Mesenchymal stem cell (in vitro differentiated cells and primary cell): ENCODE data around the gene SLC25A36.

Experiments
- DNase-seq: peaks from one replicate; pipeline ENCODE4 v3.0.0-alpha.2; 2013
- H2AFZ ChIP-seq: one replicate; pipeline ENCODE4 v1.6.1; 2013; ENCODE audit warnings: low read depth, mild to moderate bottlenecking, control low read depth, inconsistent platforms, low read length, moderate library complexity
- H2AK5ac ChIP-seq: 2 replicates; pipeline ENCODE4 v1.6.1; 2013; ENCODE audit warnings: low read length, moderate library complexity, mild to moderate bottlenecking, inconsistent platforms; ENCODE audit not compliant: severe bottlenecking
- H2BK120ac ChIP-seq: one replicate; pipeline ENCODE4 v1.6.1; 2013; ENCODE audit warnings: low read depth, mild to moderate bottlenecking, inconsistent platforms, low read length, moderate library complexity
- H2BK12ac ChIP-seq, 2 experiments: one replicate each; pipeline ENCODE4 v1.6.1; 2013; ENCODE audit warnings: inconsistent platforms in 2 of 2, low read length in 2 of 2, mild to moderate bottlenecking in 2 of 2, moderate library complexity in 2 of 2, control low read depth in 1 of 2
- H2BK15ac ChIP-seq: one replicate; pipeline ENCODE4 v1.6.1; 2013; ENCODE audit warnings: mild to moderate bottlenecking, low read depth, inconsistent platforms; ENCODE audit not compliant: poor library complexity, severe bottlenecking
- H2BK5ac ChIP-seq: 2 replicates; pipeline ENCODE4 v1.6.1; 2013; ENCODE audit warnings: low read depth, mild to moderate bottlenecking, low read length, control low read depth, inconsistent platforms; ENCODE audit not compliant: poor library complexity, severe bottlenecking
- H3K14ac ChIP-seq, 2 experiments: one replicate each; pipeline ENCODE4 v1.6.1; 2013; ENCODE audit warnings: inconsistent platforms in 2 of 2, low read length in 2 of 2, control low read depth in 1 of 2, mild to moderate bottlenecking in 1 of 2, moderate library complexity in 1 of 2
- H3K18ac ChIP-seq, 2 experiments: one replicate each; pipeline ENCODE4 v1.6.1; 2013; ENCODE audit warnings: inconsistent platforms in 2 of 2, low read length in 2 of 2, control low read depth in 1 of 2, low read depth in 1 of 2, mild to moderate bottlenecking in 1 of 2
- H3K23ac ChIP-seq, 2 experiments: one replicate each; pipeline ENCODE4 v1.6.1; 2013; ENCODE audit warnings: inconsistent platforms in 2 of 2, low read length in 2 of 2, mild to moderate bottlenecking in 2 of 2, moderate library complexity in 2 of 2, control low read depth in 1 of 2
- H3K27ac ChIP-seq: 2 replicates; pipeline ENCODE4 v1.5.1; 2013; ENCODE audit warnings: mild to moderate bottlenecking, moderate library complexity, low read length, control low read depth, inconsistent platforms; ENCODE audit not compliant: poor library complexity, severe bottlenecking
- H3K27me3 ChIP-seq, 2 experiments: 2 replicates each; pipeline versions ENCODE4 v1.6.1 to v1.7.0; 2013; ENCODE audit warnings: low read length in 2 of 2, mild to moderate bottlenecking in 2 of 2, moderate library complexity in 2 of 2, control low read depth in 1 of 2, inconsistent platforms in 1 of 2; ENCODE audit not compliant: control insufficient read depth in 1 of 2, insufficient read depth in 1 of 2
- H3K36me3 ChIP-seq, 2 experiments: 2 replicates each; pipeline versions ENCODE4 v1.6.1 to v1.7.0; 2013; ENCODE audit warnings: low read length in 2 of 2, control low read depth in 1 of 2, inconsistent platforms in 1 of 2, low read depth in 1 of 2, mild to moderate bottlenecking in 1 of 2; ENCODE audit not compliant: insufficient read depth in 2 of 2, control insufficient read depth in 1 of 2
- H3K4ac ChIP-seq, 2 experiments: one replicate each; pipeline ENCODE4 v1.6.1; 2013; ENCODE audit warnings: inconsistent platforms in 2 of 2, low read length in 2 of 2, mild to moderate bottlenecking in 2 of 2, moderate library complexity in 2 of 2, control low read depth in 1 of 2, low read depth in 1 of 2
- H3K4me1 ChIP-seq: 2 replicates; pipeline ENCODE4 v1.6.1; 2013; ENCODE audit warnings: low read depth, low read length, control low read depth; ENCODE audit not compliant: control insufficient read depth, insufficient read depth
- H3K4me2 ChIP-seq: 2 replicates; pipeline ENCODE4 v1.6.1; 2013; ENCODE audit warnings: low read length, mild to moderate bottlenecking, inconsistent platforms; ENCODE audit not compliant: poor library complexity, severe bottlenecking
- H3K4me3 ChIP-seq, 2 experiments: 2 replicates each; pipeline versions ENCODE4 v1.5.1 to v1.7.0; 2013; ENCODE audit warnings: low read length in 2 of 2, mild to moderate bottlenecking in 2 of 2, control low read depth in 1 of 2, low read depth in 1 of 2; ENCODE audit not compliant: insufficient read depth in 1 of 2
- H3K79me1 ChIP-seq: replicated peaks from 2 replicates; pipeline ENCODE4 v1.6.1; 2013; ENCODE audit warnings: mild to moderate bottlenecking, control low read depth, low read length, inconsistent platforms; ENCODE audit not compliant: poor library complexity, severe bottlenecking
- H3K9ac ChIP-seq: 2 replicates; pipeline ENCODE4 v1.7.0; 2013; ENCODE audit warnings: mild to moderate bottlenecking, low read length, moderate library complexity
- H3K9me3 ChIP-seq: 2 replicates; pipeline ENCODE4 v1.7.0; 2013; ENCODE audit warnings: mild to moderate bottlenecking, low read length; ENCODE audit not compliant: control insufficient read depth
- H4K8ac ChIP-seq: one replicate; pipeline ENCODE4 v1.6.1; 2013; ENCODE audit warnings: inconsistent platforms, mild to moderate bottlenecking, low read length, moderate library complexity
- H4K91ac ChIP-seq: one replicate; pipeline ENCODE4 v1.6.1; 2013; ENCODE audit warnings: mild to moderate bottlenecking, low read length, inconsistent platforms
- WGBS: methylation state at CpG from one replicate; pipeline ENCODE4 v1.1.7; 2013; ENCODE audit warnings: mixed read lengths; 5-methylcytosine and 5-hydroxymethylcytosine counted together

The SLC25A36 gene

GRCh38 chr3:140913728-140914127, 27.9 kb upstream of the SLC25A36 start:
- Histone ChIP-seq H3K36me3 (no peaks in the 10 kb centered on the region), H3K4me3 (no peak overlapping the region), H2BK5ac (no peak overlapping the region), H3K23ac (no peak overlapping the region), H2BK120ac (no peak overlapping the region), H2BK15ac (no peak overlapping the region), H3K14ac (no peak overlapping the region), H3K79me1 (no peaks in the 10 kb centered on the region), H3K27me3 (peaks cover 17 to 23% of the 10 kb centered on the region in 2 experiments), H3K9me3 (no peaks in the 10 kb centered on the region), H3K27ac (no peak overlapping the region), H4K91ac (no peak overlapping the region), H3K4ac (no peak overlapping the region), H3K4me2 (no peak overlapping the region), H2BK12ac (no peak overlapping the region), H2AK5ac (no peak overlapping the region), H4K8ac (no peak overlapping the region), H3K9ac (no peak overlapping the region), H3K4me1 (no peaks in the 10 kb centered on the region), H2AFZ (no peak overlapping the region), H3K18ac (no peak overlapping the region)
- 87% methylated on average over 5 of the region's 5 CpGs for WGBS
- DNase-seq, result no peak

GRCh38 chr3:140914384-140914945, 27.2 kb upstream of the SLC25A36 start:
- Histone ChIP-seq H4K8ac (no peak overlapping the region), H3K4me1 (no peaks in the 10 kb centered on the region), H4K91ac (no peak overlapping the region), H2BK15ac (no peak overlapping the region), H3K27ac (no peak overlapping the region), H3K4me3 (no peak overlapping the region), H2AFZ (no peak overlapping the region), H3K4me2 (no peak overlapping the region), H3K4ac (no peak overlapping the region), H3K23ac (no peak overlapping the region), H2AK5ac (no peak overlapping the region), H2BK120ac (no peak overlapping the region), H3K27me3 (peaks cover 17 to 23% of the 10 kb centered on the region in 2 experiments), H3K9me3 (no peaks in the 10 kb centered on the region), H3K36me3 (no peaks in the 10 kb centered on the region), H3K18ac (no peak overlapping the region), H3K9ac (no peak overlapping the region), H2BK5ac (no peak overlapping the region), H3K79me1 (no peaks in the 10 kb centered on the region), H2BK12ac (no peak overlapping the region), H3K14ac (no peak overlapping the region)
- 71% methylated on average over 3 of the region's 4 CpGs for WGBS
- no peak for DNase-seq

GRCh38 chr3:140916603-140917002, 25.0 kb upstream of the SLC25A36 start:
- no peak overlapping the region for H4K8ac ChIP-seq
- H3K4ac ChIP-seq, result no peak overlapping the region
- no peak overlapping the region for H3K9ac ChIP-seq
- H2BK12ac ChIP-seq, result no peak overlapping the region
- no peak overlapping the region for H2AK5ac ChIP-seq
- H3K18ac ChIP-seq, result no peak overlapping the region
- no peak overlapping the region for H3K23ac ChIP-seq
- H3K27me3 ChIP-seq, result peaks cover 17 to 23% of the 10 kb centered on the region in 2 experiments
- DNase-seq, result no peak
- no peak overlapping the region for H2BK15ac ChIP-seq
- H2AFZ ChIP-seq, result no peak overlapping the region
- H3K79me1 ChIP-seq, result no peaks in the 10 kb centered on the region
- H3K4me3 ChIP-seq, result no peak overlapping the region
- no peaks in the 10 kb centered on the region for H3K4me1 ChIP-seq
- no peak overlapping the region for H2BK5ac ChIP-seq
- no peaks in the 10 kb centered on the region for H3K9me3 ChIP-seq
- no peak overlapping the region for H3K14ac ChIP-seq
- no peak overlapping the region for H2BK120ac ChIP-seq
- H4K91ac ChIP-seq, result no peak overlapping the region
- no peak overlapping the region for H3K4me2 ChIP-seq
- no peak overlapping the region for H3K27ac ChIP-seq
- H3K36me3 ChIP-seq, result no peaks in the 10 kb centered on the region

GRCh38 chr3:140917772-140918171, 23.9 kb upstream of the SLC25A36 start:
- Histone ChIP-seq H3K27me3 (peaks cover 17 to 23% of the 10 kb centered on the region in 2 experiments), H3K4ac (no peak overlapping the region), H3K4me1 (no peaks in the 10 kb centered on the region), H2BK5ac (no peak overlapping the region), H3K4me2 (no peak overlapping the region), H3K36me3 (no peaks in the 10 kb centered on the region), H3K4me3 (no peak overlapping the region), H3K79me1 (no peaks in the 10 kb centered on the region), H3K23ac (no peak overlapping the region), H3K9me3 (no peaks in the 10 kb centered on the region), H4K91ac (no peak overlapping the region), H2AK5ac (no peak overlapping the region), H2BK120ac (no peak overlapping the region), H3K18ac (no peak overlapping the region), H2BK12ac (no peak overlapping the region), H2BK15ac (no peak overlapping the region), H3K9ac (no peak overlapping the region), H3K14ac (no peak overlapping the region), H2AFZ (no peak overlapping the region), H4K8ac (no peak overlapping the region), H3K27ac (no peak overlapping the region)
- 81% methylated on average over 4 of the region's 5 CpGs for WGBS
- DNase-seq, result no peak
